Measurements from ENCODE around the gene EGF.

Gene EGF

GRCh38 chr4:109962401-109962800 lies 49.7 kb downstream of the EGF start:
- no peak for DNase-seq (ENCODE audit: low read depth in 2 of 2)

GRCh38 chr4:109966891-109967481 lies 54.3 kb downstream of the EGF start:
- no peak for DNase-seq (ENCODE audit: low read depth in 2 of 2)

GRCh38 chr4:109967798-109968520 lies 55.3 kb downstream of the EGF start:
- no peak for DNase-seq (ENCODE audit: low read depth in 2 of 2)

- no peak for DNase-seq (ENCODE audit: low read depth in 2 of 2)
These were observed 56.4 kb downstream of the EGF start for GRCh38 chr4:109969087-109969486.

GRCh38 chr4:109969919-109970318 lies 57.2 kb downstream of the EGF start:
- DNase-seq (ENCODE audit: low read depth in 2 of 2): no peak

DNA sequence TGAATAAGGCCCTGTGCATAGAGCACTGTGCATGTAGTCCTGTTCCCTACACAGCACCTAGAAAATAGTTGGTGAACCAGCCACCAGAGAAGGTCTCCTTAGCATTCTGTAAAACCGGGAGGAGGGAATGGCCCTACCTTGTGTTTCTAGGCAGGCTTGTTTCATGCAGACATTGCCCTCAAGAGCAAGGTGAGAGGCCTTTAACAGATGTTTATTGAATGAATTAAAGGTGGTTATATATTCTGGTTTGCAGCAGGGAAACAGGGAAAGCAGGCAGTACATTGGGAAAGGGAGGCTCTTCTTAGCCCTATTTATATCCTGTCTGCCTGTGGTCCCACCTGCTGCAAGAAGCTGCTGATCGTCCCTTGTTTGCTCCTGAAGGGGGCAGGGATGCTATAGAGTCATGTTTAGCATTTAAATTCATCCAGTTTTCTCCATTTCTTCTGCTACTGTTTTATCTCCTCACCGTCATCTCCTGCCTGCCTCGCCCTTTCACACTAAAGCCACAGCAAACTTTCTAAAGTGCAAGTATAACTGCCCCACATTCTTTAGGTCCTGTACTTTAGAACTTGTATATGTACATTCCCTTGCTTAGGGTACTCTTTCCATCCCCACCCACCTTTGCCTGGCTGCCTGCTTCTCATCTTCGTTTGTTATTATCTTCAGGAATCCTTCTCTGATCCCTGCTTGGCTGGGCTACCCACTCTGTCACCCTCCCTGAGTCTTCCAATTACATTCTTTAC lies 60.3 kb downstream of the EGF start:
- DNase-seq (ENCODE audit: low read depth in 2 of 2): no peak

- DNase-seq (ENCODE audit: low read depth in 2 of 2): no peak
These were observed 60.8 kb downstream of the EGF start for GRCh38 chr4:109973529-109973905.

GRCh38 chr4:109976189-109976588 lies 63.5 kb downstream of the EGF start:
- DNase-seq (ENCODE audit: low read depth in 2 of 2): no peak

DNA sequence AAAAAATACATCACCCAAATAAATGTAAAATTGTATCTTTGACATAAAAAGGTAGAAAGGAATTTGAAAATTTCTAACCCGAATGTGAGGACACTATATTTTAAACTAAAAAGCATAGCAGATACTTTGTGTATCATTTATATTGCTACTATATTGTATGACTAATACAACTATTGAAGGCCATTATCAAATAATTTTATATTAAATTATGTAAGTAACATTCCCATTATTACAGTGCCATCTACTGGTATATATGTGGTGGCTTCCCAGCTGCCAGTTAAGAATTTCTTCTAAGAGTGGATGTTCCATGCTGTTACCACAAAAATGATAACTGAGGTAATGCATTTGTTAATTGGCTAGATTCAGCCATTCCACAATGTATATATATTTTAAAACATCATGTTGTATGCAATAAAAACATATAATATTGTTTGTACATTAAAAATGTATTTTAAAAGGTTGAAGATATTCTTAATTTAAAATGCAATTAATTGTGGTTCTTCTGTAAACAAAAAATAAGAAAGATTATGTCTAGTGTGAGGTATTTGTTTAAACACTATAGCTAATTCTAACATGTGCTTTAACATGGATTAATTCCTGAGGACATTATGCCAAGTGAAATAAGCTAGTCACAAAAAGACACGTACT lies 65.3 kb downstream of the EGF start:
- no peak for DNase-seq (ENCODE audit: low read depth in 2 of 2)

GRCh38 chr4:109978704-109979454 lies 66.2 kb downstream of the EGF start:
- DNase-seq (ENCODE audit: low read depth in 2 of 2): no peak

GRCh38 chr4:109979920-109980717 lies 67.4 kb downstream of the EGF start:
- no peak for DNase-seq (ENCODE audit: low read depth in 2 of 2)

DNA sequence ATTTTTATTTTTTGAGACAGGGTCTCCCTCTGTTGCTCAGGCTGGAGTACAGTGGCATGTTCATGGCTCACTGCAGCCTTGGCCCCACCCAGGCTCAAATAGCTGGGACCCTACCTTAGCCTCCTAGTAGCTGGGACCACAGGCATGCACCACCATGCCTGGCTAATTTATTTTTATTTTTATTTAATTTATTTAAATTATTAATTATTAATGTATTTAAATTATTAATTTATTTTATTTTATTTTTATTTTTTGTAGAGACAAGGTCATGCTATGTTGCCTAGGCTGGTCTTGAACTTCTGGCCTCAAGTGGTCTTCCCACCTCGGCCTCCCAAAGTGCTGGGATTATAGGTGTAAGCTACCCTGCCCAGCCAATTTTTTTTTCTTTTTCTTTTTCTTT lies 69.3 kb downstream of the EGF start:
- DNase-seq (ENCODE audit: low read depth in 2 of 2): no peak

DNA sequence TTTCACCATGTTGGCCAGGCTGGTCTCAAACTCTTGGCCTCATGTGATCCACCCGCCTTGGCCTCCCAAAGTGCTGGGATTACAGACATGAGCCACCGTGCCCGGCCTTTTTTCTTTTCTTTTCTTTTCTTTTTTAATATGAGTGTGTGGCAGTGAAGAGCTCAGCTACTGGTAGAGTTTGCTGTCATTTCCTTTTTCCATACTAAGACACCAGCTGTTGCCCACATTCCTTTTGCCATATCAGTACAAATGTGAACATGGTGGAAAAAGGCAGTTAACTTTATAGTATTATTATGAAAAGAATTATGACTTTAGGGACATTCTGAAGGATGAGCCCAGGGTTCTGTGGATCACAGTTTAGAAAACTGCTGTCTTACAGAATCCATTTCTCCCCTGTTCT lies 69.8 kb downstream of the EGF start:
- DNase-seq (ENCODE audit: low read depth in 2 of 2): no peak

DNA sequence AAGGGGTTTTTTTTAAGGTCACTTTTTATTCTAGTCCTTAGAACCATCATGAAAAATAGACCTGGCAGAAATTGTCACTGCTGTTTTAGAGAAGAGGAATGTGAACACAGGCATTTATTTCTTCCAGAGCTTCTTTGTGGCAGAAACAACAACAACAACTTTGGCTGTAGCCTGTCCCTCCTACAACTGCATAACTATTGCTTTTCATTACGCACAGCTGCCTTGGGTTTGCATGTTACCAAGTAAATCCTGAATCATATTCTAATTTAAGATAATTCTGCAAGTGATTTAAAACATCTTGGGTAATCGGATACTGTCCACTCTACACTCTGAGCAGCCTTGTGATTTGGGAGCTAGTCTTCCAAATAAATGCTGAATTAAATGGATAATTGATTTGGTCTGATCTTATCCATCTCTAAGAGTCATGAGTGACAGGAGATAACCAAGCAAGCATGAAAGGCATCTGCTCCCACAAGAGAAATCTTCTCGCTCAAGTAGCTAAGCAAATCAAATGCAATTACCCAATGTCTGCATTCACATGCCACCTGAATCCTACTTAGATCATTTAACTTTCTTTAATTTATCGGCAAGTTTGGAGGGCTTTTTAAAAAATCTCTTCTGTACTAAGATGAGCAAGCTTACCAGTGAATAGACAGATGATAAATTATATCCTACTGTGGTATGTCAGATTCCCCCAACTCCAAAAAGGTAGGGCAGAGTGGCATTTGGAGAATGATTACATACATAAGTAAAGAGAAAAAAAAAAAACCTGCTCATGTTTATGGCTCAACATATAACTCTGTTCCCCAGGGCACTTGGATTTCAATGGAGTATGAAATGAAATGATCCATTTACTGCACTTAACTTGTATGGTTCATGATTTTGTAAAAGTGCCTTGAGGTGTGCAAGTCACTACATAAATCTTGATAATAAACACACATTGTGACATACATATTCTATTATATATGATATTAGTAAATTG lies 73.6 kb downstream of the EGF start:
- no peak for DNase-seq (ENCODE audit: low read depth in 2 of 2)

GRCh38 chr4:109989044-109989443 lies 76.4 kb downstream of the EGF start:
- no peak for DNase-seq (ENCODE audit: low read depth in 2 of 2)

GRCh38 chr4:109989618-109990017 lies 76.9 kb downstream of the EGF start:
- no peak for DNase-seq (ENCODE audit: low read depth in 2 of 2)

GRCh38 chr4:109990261-109991257 lies 77.9 kb downstream of the EGF start:
- no peak for DNase-seq (ENCODE audit: low read depth in 2 of 2)

DNA sequence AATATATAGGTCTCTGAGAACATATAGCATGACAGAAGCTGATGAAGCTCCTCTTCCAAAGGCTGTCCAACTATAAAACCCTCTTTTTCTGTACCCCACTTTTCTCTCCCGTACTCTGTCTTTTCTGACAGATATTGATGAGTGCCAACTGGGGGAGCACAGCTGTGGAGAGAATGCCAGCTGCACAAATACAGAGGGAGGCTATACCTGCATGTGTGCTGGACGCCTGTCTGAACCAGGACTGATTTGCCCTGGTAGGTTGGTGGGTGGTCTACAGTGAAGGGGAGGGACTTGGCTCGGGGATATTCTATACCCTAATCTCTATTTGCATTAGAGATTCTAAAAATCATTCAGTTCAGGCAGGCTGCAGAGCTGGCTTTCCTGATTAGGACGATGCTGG lies 80.4 kb downstream of the EGF start:
- DNase-seq (ENCODE audit: low read depth in 2 of 2): no peak

DNA sequence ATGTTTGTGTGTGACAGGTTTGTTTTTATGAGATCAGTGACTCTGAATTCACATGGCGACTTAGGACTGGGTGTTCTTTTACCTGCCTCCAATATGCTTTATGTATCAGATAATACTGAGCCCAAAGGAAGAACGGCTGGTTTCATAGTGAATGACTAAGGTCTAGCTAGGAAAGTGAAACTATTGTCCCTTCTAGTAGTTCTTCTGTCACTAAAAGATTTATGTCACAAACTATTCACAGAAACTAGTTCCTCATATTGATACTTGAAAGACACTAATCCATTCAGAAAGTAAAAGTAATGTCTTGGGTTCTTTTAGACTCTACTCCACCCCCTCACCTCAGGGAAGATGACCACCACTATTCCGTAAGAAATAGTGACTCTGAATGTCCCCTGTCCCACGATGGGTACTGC lies 81.7 kb downstream of the EGF start:
- no peak for DNase-seq (ENCODE audit: low read depth in 2 of 2)

All from stimulated activated CD8-positive, alpha-beta memory T cell treated with anti-CD3 and anti-CD28 coated beads, Interleukin-7, amount 100 ng/mL, for 1 hour (primary cell).